ENCODE results near the gene PTPRN2.

Gene PTPRN2

GRCh38 chr7:158133515-158134271 lies 453.9 kb downstream of the PTPRN2 start:
- no peak for TF ChIP-seq CTCF (IDR thresholded peaks at IDR 0.05; ENCODE audit: low read depth, low read length, missing control alignments)
- no peak overlapping the region for H3K4me3 ChIP-seq (ENCODE audit: low read depth, low read length)
- DNase-seq (ENCODE audit: low read depth): no peak

- TF ChIP-seq CTCF (IDR thresholded peaks at IDR 0.05; ENCODE audit: low read depth, low read length, missing control alignments): no peak
- H3K4me3 ChIP-seq (ENCODE audit: low read depth, low read length): no peak overlapping the region
- no peak for DNase-seq (ENCODE audit: low read depth)
Measured at GRCh38 chr7:158133057-158133456, 454.6 kb downstream of the PTPRN2 start.

GRCh38 chr7:158130023-158130409 lies 457.6 kb downstream of the PTPRN2 start:
- DNase-seq (ENCODE audit: low read depth): no peak
- no peak overlapping the region for H3K4me3 ChIP-seq (ENCODE audit: low read depth, low read length)
- TF ChIP-seq CTCF (IDR thresholded peaks at IDR 0.05; ENCODE audit: low read depth, low read length, missing control alignments): no peak

GRCh38 chr7:158129037-158130022 lies 458.3 kb downstream of the PTPRN2 start:
- no peak for TF ChIP-seq CTCF (IDR thresholded peaks at IDR 0.05; ENCODE audit: low read depth, low read length, missing control alignments)
- H3K4me3 ChIP-seq (ENCODE audit: low read depth, low read length): no peak overlapping the region
- DNase-seq (ENCODE audit: low read depth): no peak

- no peak for DNase-seq (ENCODE audit: low read depth)
- TF ChIP-seq CTCF (IDR thresholded peaks at IDR 0.05; ENCODE audit: low read depth, low read length, missing control alignments): no peak
- no peak overlapping the region for H3K4me3 ChIP-seq (ENCODE audit: low read depth, low read length)
Measured at GRCh38 chr7:158128572-158128971, 459.1 kb downstream of the PTPRN2 start.

- TF ChIP-seq CTCF (IDR thresholded peaks at IDR 0.05; ENCODE audit: low read depth, low read length, missing control alignments): no peak
- DNase-seq (ENCODE audit: low read depth): no peak
- no peak overlapping the region for H3K4me3 ChIP-seq (ENCODE audit: low read depth, low read length)
Measured at GRCh38 chr7:158127241-158127640, 460.4 kb downstream of the PTPRN2 start.
